GM12878 (cell line): ENCODE data around the gene PPP2R1A. TPM values are rescaled to one million over a fixed set of nuclear protein-coding genes. Genes with fewer than 3 reads are reported as not detected.

Source experiments
- ATAC-seq: fragments of 200-7000 bp; cut with Tn5 transposase; 3 replicates; pipeline ENCODE4 v1.9.1; 2020; ENCODE audit warnings: mild to moderate bottlenecking, moderate library complexity
- BruUV-seq: library from RNA; stranded (reverse); fragments of 400-500 nt; replicated peaks from 2 replicates; lab custom pipeline; 2021; lab: Mats Ljungman, UMichigan
- CTCF ChIA-PET: fragments of 300-600 bp; sonication (Branson Sonifier 250); formaldehyde crosslinking; extraction: SDS; loops from one replicate; lab custom pipeline; 2021; ENCODE audit warnings: inconsistent platforms; lab: Yijun Ruan, JAX
- POLR2A ChIA-PET: fragments of 350-600 bp; formaldehyde crosslinking; extraction: SDS; loops from one replicate; lab custom pipeline; 2021; ENCODE audit warnings: inconsistent platforms; lab: Charles Lee
- RAD21 ChIA-PET: fragments of 300-600 bp; sonication (Branson Sonifier 250); formaldehyde crosslinking; loops from one replicate; lab custom pipeline; 2023; ENCODE audit warnings: antibody characterized with exemption; ENCODE audit not compliant: unreplicated experiment; lab: Charles Lee
- SMC1A ChIA-PET: fragments of 300-600 bp; sonication (Branson Sonifier 250); formaldehyde crosslinking; loops from one replicate; lab custom pipeline; 2023; ENCODE audit not compliant: unreplicated experiment, uncharacterized antibody; lab: Charles Lee
- DNase-seq: peaks from one replicate; pipeline ENCODE4 v3.0.0-alpha.2; 2011; ENCODE audit warnings: low read depth, low spot score
- FAIRE-seq: peaks from 3 replicates; lab custom pipeline; 2011; peaks lifted over from hg19 to GRCh38; lab: Jason Lieb, UNC
- H2AFZ ChIP-seq: 2 replicates; pipeline ENCODE4 v1.6.0; 2011; ENCODE audit warnings: low read depth, low read length, control low read depth; ENCODE audit not compliant: control insufficient read depth
- H3K27ac ChIP-seq: 2 replicates; pipeline ENCODE4 v1.5.1; 2011; ENCODE audit warnings: control low read depth; ENCODE audit not compliant: control insufficient read depth, insufficient read depth
- H3K27me3 ChIP-seq, 2 experiments: replicated peaks in 1 of 2; 2 replicates each; pipeline versions ENCODE4 v1.6.0 to v1.6.1; 2011; ENCODE audit warnings: low read length in 1 of 2; ENCODE audit not compliant: control insufficient read depth in 2 of 2, insufficient read depth in 2 of 2
- H3K36me3 ChIP-seq, 2 experiments: 2 replicates each; pipeline ENCODE4 v1.5.1; 2011; ENCODE audit warnings: low read length in 1 of 2; ENCODE audit not compliant: control insufficient read depth in 2 of 2, insufficient read depth in 2 of 2
- H3K4me1 ChIP-seq: 2 replicates; pipeline ENCODE4 v1.6.1; 2011; ENCODE audit warnings: mild to moderate bottlenecking, low read length, moderate library complexity, mixed read lengths; ENCODE audit not compliant: control insufficient read depth, insufficient read depth
- H3K4me2 ChIP-seq: 2 replicates; pipeline ENCODE4 v1.6.0; 2011; ENCODE audit warnings: control low read depth; ENCODE audit not compliant: control insufficient read depth, insufficient read depth
- H3K4me3 ChIP-seq: fragments of 200-600 bp; sonication (generic); 2 replicates; pipeline ENCODE4 v1.5.1; 2016
- H3K79me2 ChIP-seq: 2 replicates; pipeline ENCODE4 v1.6.0; 2011; ENCODE audit warnings: low read length; ENCODE audit not compliant: control insufficient read depth, insufficient read depth
- H3K9ac ChIP-seq: 2 replicates; pipeline ENCODE4 v1.8.0; 2011; ENCODE audit warnings: low read length, control low read depth, mixed read lengths; ENCODE audit not compliant: control insufficient read depth, insufficient read depth
- H3K9me3 ChIP-seq: replicated peaks from 3 replicates; pipeline ENCODE4 v1.5.1; 2011; ENCODE audit warnings: mild to moderate bottlenecking, low read length; ENCODE audit not compliant: control insufficient read depth, insufficient read depth
- H4K20me1 ChIP-seq: 2 replicates; pipeline ENCODE4 v1.6.0; 2011; ENCODE audit not compliant: control insufficient read depth, insufficient read depth
- CBX5 ChIP-seq: sonication (generic); IDR thresholded peaks from 2 replicates; pipeline ENCODE4 v1.6.1; 2016; ENCODE audit warnings: low read depth, moderate library complexity, mild to moderate bottlenecking, inconsistent platforms
- FOXM1 ChIP-seq: IDR thresholded peaks from 2 replicates; pipeline ENCODE4 v1.6.1; 2012; ENCODE audit warnings: low read depth, mild to moderate bottlenecking, inconsistent platforms, low read length, moderate library complexity
- MEF2A ChIP-seq: IDR thresholded peaks from 2 replicates; pipeline ENCODE4 v1.6.1; 2011; ENCODE audit warnings: low read depth, mild to moderate bottlenecking, low read length, moderate library complexity; ENCODE audit not compliant: insufficient read depth
- NFXL1 ChIP-seq: fragments of 450-650 bp; IDR thresholded peaks from 2 replicates; pipeline ENCODE4 v1.6.1; 2017; ENCODE audit warnings: antibody characterized with exemption, mild to moderate bottlenecking, borderline replicate concordance
- POLR2A ChIP-seq: IDR thresholded peaks from 2 replicates; pipeline ENCODE4 v1.6.1; 2011; ENCODE audit warnings: low read depth, mild to moderate bottlenecking, low read length
- RFX5 ChIP-seq: IDR thresholded peaks from 2 replicates; pipeline ENCODE4 v1.6.1; 2011; ENCODE audit warnings: low read depth, low read length, improper control_type of control experiment
- SP1 ChIP-seq: IDR thresholded peaks from one replicate; pipeline ENCODE4 v1.6.1; 2011; ENCODE audit warnings: low read depth, low read length
- ZNF274 ChIP-seq: IDR thresholded peaks from one replicate; pipeline ENCODE4 v1.8.0; 2011; ENCODE audit not compliant: insufficient read length, insufficient read depth
- WGBS: methylation state at CpG from one replicate; pipeline ENCODE4 v1.1.6; 2016; ENCODE audit warnings: low lambda C conversion rate; ENCODE audit not compliant: insufficient replicate concordance, insufficient coverage; ENCODE audit errors: missing lambda C conversion rate; 5-methylcytosine and 5-hydroxymethylcytosine counted together
- in situ Hi-C: fragments of 300-500 bp; cut with MboI; formaldehyde crosslinking; loops from 9 replicates; pipeline ENCODE4 v1.14.3; 2018; ENCODE audit warnings: mixed read lengths
- intact Hi-C: fragments of 100-400 bp; cut with micrococcal nuclease; formaldehyde crosslinking; loops from one replicate; pipeline ENCODE4 v1.14.2; 2022; ENCODE audit not compliant: unreplicated experiment
- polyA plus RNA-seq, 11 experiments: library from polyadenylated mRNA; depleted of rRNA in 4 of 11; unstranded in 6 of 11; stranded (reverse) in 5 of 11; fragments of >200 nt; fragmentation: Nextera tagmentation in 4 of 11; fragmentation: Illumina TruSeq in 1 of 11; extraction: Ambion mirVana in 4 of 11; extraction: Trizol in 1 of 11; gene quantifications; 1 replicate in 1 of 11; 2 replicates in 10 of 11; pipeline versions ENCODE4 v1.2.1 to v1.2.3, GENCODE V29; 2011 to 2016; ENCODE audit warnings: inconsistent platforms in 2 of 11, missing spikeins in 2 of 11, low read depth in 1 of 11
- total RNA-seq, 4 experiments: library from RNA; depleted of rRNA in 3 of 4; stranded (reverse); fragments of >200 nt in 3 of 4; fragmentation: Illumina TruSeq in 1 of 4; extraction: Trizol in 1 of 4; gene quantifications; 2 replicates each; pipeline versions ENCODE4 v1.2.1 to v1.2.3, GENCODE V29; 2013 to 2021
- TF ChIP-seq, protein P1 (sequence below): IDR thresholded peaks from 2 replicates; pipeline ENCODE4 v1.6.1; 2012; ENCODE audit warnings: low read depth, low read length, improper control_type of control experiment
- TF ChIP-seq, protein P2 (sequence below), 3 experiments: IDR thresholded peaks in 2 of 3; conservative IDR thresholded peaks in 1 of 3; 2 replicates each; pipeline ENCODE4 v1.5.1; 2011; ENCODE audit warnings: low read depth in 3 of 3, low read length in 3 of 3, mild to moderate bottlenecking in 3 of 3, control low read depth in 2 of 3, moderate library complexity in 2 of 3, inconsistent platforms in 1 of 3, mixed read lengths in 1 of 3; ENCODE audit not compliant: control insufficient read depth in 2 of 3, insufficient read depth in 1 of 3; ENCODE audit errors: extremely low read depth in 1 of 3
- TF ChIP-seq, protein P3 (sequence below): fragments of 450-650 bp; formaldehyde crosslinking; IDR thresholded peaks from 2 replicates; pipeline ENCODE4 v1.5.0; 2022; ENCODE audit warnings: mild to moderate bottlenecking, missing genetic modification characterization
- TF ChIP-seq, protein P4 (sequence below): fragments of 450-650 bp; IDR thresholded peaks from 2 replicates; pipeline ENCODE4 v1.6.1; 2016; ENCODE audit warnings: mild to moderate bottlenecking

PPP2R1A gene
- total and polyA plus RNA-seq, 10 of the 15 experiments (the other 5 are each of a cell fraction or from before 2014, with no cell fraction given) = 16.0 to 359 (median 140) TPM

DNA sequence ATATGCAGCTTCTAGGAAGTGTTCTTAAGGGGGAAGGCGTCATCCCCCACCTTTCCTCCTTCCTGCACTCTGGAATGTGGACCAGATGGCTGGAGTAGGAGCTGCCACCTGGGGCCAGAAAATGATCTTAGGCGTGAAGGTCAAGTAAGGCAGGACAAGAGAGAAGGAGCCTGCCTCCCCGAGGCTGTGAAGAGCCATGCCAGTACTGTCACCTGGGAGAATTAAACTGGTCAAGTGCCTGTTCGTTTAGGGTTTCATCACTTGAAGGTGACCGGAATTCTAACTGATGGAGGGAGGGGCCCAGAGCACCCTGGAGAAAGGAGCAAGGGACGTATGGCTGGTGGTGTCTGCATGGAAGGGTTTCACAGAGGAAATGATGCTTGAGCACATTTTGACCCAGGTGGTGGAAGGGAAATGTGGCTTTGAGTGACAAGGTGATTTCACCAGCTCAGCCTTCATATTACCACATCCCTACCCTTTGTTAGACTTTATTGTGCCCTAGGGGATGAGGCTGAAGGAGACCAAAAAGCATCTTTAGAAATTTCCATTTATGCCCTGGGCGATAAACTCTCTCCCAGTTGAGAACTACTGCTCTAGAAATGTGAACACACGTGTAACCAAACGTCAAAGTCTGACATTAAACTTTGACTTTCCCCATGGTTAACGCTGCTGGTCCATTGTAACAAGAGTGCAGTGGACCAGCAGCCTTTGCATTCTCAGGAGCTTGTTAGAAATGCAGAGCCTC lies 37.5 kb downstream of the PPP2R1A start:
- SMC1A ChIA-PET = interaction anchor here (1.2 kb wide), 1 partner anchor 88 kb away, joined by 3 read pairs; the partner anchor contains the start of gene ZNF616
- Histone ChIP-seq H3K79me2 (no peaks in the 10 kb centered on the region), H3K27me3 (no peaks in the 10 kb centered on the region), H3K4me1 (no peaks in the 10 kb centered on the region), H3K9ac (no peak overlapping the region), H2AFZ (no peak overlapping the region), H3K9me3 (no peaks in the 10 kb centered on the region), H3K27ac (no peak overlapping the region), H3K4me3 (no peak overlapping the region), H3K4me2 (no peak overlapping the region), H4K20me1 (no peaks in the 10 kb centered on the region), H3K36me3 (peaks cover 17 to 47% of the 10 kb centered on the region in 2 experiments)
- TSS peak; percentile 24 for BruUV-seq
- WGBS = 86% methylated on average over 10 of the region's 10 CpGs
- RAD21 ChIA-PET = no interaction called here
- intact Hi-C loops = no loop called here
- in situ Hi-C loops = no loop called here
- no peak for DNase-seq
- CTCF ChIA-PET = interaction anchor here (1.4 kb wide), 1 partner anchor 10 kb away, joined by 6 read pairs; no protein-coding TSS in a partner anchor
- TF ChIP-seq ZNF274 (no peak), FOXM1 (no peak), NFXL1 (no peak), POLR2A (peak; percentile 33; the same call in 1 of the 2 replicates), RFX5 (no peak), CBX5 (no peak), MEF2A (no peak), SP1 (no peak)
- TF ChIP-seq, protein P1, sequence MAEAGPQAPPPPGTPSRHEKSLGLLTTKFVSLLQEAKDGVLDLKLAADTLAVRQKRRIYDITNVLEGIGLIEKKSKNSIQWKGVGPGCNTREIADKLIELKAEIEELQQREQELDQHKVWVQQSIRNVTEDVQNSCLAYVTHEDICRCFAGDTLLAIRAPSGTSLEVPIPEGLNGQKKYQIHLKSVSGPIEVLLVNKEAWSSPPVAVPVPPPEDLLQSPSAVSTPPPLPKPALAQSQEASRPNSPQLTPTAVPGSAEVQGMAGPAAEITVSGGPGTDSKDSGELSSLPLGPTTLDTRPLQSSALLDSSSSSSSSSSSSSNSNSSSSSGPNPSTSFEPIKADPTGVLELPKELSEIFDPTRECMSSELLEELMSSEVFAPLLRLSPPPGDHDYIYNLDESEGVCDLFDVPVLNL = no peak
- TF ChIP-seq, protein P2, sequence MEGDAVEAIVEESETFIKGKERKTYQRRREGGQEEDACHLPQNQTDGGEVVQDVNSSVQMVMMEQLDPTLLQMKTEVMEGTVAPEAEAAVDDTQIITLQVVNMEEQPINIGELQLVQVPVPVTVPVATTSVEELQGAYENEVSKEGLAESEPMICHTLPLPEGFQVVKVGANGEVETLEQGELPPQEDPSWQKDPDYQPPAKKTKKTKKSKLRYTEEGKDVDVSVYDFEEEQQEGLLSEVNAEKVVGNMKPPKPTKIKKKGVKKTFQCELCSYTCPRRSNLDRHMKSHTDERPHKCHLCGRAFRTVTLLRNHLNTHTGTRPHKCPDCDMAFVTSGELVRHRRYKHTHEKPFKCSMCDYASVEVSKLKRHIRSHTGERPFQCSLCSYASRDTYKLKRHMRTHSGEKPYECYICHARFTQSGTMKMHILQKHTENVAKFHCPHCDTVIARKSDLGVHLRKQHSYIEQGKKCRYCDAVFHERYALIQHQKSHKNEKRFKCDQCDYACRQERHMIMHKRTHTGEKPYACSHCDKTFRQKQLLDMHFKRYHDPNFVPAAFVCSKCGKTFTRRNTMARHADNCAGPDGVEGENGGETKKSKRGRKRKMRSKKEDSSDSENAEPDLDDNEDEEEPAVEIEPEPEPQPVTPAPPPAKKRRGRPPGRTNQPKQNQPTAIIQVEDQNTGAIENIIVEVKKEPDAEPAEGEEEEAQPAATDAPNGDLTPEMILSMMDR (IDR thresholded peaks at IDR 0.05 in 2 of 3, conservative IDR thresholded peaks at IDR 0.05 in 1 of 3; ENCODE audit: control insufficient read depth in 2 of 3, extremely low read depth in 1 of 3, insufficient read depth in 1 of 3, low read depth in 3 of 3, low read length in 3 of 3) = no peak
- TF ChIP-seq, protein P3, sequence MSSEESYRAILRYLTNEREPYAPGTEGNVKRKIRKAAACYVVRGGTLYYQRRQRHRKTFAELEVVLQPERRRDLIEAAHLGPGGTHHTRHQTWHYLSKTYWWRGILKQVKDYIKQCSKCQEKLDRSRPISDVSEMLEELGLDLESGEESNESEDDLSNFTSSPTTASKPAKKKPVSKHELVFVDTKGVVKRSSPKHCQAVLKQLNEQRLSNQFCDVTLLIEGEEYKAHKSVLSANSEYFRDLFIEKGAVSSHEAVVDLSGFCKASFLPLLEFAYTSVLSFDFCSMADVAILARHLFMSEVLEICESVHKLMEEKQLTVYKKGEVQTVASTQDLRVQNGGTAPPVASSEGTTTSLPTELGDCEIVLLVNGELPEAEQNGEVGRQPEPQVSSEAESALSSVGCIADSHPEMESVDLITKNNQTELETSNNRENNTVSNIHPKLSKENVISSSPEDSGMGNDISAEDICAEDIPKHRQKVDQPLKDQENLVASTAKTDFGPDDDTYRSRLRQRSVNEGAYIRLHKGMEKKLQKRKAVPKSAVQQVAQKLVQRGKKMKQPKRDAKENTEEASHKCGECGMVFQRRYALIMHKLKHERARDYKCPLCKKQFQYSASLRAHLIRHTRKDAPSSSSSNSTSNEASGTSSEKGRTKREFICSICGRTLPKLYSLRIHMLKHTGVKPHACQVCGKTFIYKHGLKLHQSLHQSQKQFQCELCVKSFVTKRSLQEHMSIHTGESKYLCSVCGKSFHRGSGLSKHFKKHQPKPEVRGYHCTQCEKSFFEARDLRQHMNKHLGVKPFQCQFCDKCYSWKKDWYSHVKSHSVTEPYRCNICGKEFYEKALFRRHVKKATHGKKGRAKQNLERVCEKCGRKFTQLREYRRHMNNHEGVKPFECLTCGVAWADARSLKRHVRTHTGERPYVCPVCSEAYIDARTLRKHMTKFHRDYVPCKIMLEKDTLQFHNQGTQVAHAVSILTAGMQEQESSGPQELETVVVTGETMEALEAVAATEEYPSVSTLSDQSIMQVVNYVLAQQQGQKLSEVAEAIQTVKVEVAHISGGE (CRISPR knock-in tag) = no peak
- TF ChIP-seq, protein P4, sequence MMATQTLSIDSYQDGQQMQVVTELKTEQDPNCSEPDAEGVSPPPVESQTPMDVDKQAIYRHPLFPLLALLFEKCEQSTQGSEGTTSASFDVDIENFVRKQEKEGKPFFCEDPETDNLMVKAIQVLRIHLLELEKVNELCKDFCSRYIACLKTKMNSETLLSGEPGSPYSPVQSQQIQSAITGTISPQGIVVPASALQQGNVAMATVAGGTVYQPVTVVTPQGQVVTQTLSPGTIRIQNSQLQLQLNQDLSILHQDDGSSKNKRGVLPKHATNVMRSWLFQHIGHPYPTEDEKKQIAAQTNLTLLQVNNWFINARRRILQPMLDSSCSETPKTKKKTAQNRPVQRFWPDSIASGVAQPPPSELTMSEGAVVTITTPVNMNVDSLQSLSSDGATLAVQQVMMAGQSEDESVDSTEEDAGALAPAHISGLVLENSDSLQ = peak; percentile 22; the same call in 1 of the 2 replicates
- POLR2A ChIA-PET = no interaction called here
- no peak for FAIRE-seq
- no peak for ATAC-seq
